Choroid plexus epithelial cell (primary cell): Measurements from ENCODE around the gene ETFA.
A peak's percentile ranks its signal among the peaks of the same experiment; 100 is the strongest.

Experiments
- DNase-seq: peaks from one replicate; pipeline ENCODE4 v3.0.0-alpha.2; 2010; ENCODE audit warnings: low read depth
- H3K4me3 ChIP-seq: 2 replicates; pipeline ENCODE4 v1.5.1; 2011; ENCODE audit warnings: low read depth, mild to moderate bottlenecking, control low read depth, low read length, moderate library complexity
- TF ChIP-seq, protein P1 (sequence below): conservative IDR thresholded peaks from 2 replicates; pipeline ENCODE4 v1.5.1; 2011; ENCODE audit warnings: low read depth, mild to moderate bottlenecking, control low read depth, inconsistent platforms, low read length, moderate library complexity

Gene ETFA

DNA sequence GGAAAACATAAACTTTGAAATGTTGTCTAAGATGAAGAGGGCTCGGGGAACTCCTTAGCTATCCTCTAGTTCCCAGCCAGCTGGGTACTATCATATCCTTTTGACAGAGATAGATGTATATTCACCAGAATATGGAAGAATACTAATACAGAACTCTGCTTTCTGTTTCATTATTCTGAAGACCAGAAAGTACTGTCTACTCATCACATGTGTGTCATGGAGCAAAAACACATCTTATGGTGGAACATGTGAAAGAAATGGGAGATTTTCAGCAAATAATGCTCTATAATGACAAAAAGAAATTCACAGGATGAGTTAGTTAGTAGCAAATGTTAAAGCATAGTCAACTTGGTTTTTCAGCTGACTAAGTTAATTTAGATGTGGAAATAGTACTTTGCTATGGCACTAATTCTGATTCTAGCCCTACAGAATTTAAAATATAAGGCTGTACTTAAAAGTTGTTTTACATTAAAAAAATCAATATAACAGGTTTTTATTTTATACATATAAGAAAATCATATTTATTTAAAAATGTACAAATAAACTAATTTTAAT lies 41.8 kb upstream of the ETFA start:
- DNase-seq = no peak
- TF ChIP-seq, protein P1, sequence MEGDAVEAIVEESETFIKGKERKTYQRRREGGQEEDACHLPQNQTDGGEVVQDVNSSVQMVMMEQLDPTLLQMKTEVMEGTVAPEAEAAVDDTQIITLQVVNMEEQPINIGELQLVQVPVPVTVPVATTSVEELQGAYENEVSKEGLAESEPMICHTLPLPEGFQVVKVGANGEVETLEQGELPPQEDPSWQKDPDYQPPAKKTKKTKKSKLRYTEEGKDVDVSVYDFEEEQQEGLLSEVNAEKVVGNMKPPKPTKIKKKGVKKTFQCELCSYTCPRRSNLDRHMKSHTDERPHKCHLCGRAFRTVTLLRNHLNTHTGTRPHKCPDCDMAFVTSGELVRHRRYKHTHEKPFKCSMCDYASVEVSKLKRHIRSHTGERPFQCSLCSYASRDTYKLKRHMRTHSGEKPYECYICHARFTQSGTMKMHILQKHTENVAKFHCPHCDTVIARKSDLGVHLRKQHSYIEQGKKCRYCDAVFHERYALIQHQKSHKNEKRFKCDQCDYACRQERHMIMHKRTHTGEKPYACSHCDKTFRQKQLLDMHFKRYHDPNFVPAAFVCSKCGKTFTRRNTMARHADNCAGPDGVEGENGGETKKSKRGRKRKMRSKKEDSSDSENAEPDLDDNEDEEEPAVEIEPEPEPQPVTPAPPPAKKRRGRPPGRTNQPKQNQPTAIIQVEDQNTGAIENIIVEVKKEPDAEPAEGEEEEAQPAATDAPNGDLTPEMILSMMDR = no peak
- H3K4me3 ChIP-seq = no peak overlapping the region

DNA sequence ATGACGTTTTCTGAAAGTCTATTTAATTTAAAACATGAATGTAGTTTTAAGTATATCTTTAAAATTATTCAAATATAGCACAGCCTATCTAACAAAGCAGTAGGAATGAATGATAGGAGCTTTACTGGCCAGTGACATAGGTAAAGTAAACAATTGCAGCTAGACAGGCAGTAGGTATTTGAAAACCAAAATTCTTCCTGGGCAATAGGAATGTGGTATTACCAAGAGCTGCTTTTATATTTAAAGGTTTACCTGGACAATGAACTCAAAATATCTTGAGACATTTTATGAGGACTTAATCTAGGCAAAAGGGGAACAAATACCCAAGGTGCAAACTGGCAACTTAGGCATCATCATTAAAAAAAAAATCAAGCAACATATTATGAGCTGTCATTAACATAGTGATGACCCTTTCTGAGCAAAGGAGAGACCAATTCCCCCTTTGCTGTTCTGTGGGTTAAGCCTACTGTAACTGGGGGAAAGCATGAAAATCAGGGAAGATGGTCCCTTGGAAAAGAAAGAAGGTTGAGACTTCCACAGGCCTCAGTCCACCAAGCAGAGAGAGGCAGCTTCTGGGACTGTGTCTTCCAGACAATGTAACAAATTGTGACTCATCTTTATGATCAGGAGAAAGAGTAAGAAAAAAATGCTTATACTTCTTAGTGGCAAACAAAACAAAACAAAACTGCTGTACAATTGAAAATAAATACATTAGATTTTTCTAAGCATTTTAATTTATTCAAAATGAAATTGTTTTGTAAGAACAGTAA lies 38.2 kb upstream of the ETFA start:
- DNase-seq = no peak
- TF ChIP-seq, protein P1 = no peak
- no peak overlapping the region for H3K4me3 ChIP-seq

DNA sequence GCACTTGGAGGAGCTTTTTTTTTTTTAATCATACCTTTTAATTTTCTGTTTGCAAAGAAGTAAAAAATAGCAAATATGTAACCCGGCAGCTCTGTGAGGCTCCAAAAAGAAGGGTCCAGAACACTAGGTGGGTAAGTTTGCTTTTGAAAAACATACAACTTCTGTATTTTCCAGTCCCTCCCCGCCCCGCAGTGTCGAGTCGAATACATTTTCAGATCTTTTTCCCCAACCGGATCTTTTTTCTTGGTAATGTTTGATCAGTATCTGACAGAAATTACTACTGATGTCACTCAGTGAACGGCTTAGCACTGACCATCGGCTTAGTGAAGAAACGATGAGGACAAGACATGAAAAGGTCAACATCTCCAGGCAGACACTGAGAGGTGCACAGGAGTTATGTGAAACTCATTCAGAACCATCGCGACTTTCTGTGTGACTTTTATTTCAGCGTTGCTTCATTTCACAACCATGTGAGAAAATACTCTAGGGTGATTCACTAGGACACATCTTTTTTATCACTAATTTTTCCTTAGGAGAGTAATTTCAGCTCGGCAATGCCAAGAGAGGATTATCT lies 36.3 kb upstream of the ETFA start:
- no peak overlapping the region for H3K4me3 ChIP-seq
- no peak for DNase-seq
- TF ChIP-seq, protein P1 = no peak

DNA sequence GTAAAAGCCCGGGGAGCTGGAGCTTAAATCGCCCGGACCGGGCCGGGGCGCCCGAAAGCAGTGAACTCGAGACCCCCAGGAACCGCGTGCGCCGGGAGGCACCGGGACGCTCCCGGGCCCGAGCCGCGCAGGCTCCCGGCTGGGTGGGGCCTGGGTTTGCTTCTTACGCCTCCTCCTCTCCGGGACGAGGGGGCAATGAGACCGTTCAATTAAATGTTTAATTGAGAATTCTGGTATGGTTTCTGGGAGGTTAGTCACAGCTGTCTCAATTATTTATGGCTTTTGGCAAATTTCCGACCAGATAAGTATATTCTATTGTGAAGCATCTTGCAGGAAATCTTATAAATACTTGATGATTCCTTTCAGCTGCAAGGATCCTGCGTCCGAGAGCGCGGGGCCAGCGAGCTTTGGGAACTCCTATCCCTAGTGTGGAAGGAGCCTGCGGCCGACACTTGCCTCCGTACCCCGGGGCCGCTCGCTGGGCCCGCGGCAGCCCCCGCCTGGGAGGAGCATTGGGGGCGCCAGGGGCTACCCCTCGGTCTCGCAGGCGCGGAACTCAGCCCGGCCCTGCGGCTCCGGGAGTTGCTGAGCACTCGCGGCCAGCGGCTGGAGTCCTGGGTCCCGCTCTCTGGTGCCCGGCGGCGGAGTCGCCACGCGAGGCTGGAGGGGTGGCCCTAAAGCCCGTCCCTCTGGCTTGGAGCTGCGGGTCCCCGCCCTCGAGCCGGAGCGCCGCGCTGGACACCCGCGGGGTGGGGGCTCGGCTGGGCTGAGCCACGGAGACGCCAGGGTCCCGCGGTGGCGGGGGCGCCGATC lies 35.6 kb upstream of the ETFA start:
- no peak for DNase-seq
- H3K4me3 ChIP-seq = peak overlapping the region; percentile 2
- TF ChIP-seq, protein P1 = no peak

DNA sequence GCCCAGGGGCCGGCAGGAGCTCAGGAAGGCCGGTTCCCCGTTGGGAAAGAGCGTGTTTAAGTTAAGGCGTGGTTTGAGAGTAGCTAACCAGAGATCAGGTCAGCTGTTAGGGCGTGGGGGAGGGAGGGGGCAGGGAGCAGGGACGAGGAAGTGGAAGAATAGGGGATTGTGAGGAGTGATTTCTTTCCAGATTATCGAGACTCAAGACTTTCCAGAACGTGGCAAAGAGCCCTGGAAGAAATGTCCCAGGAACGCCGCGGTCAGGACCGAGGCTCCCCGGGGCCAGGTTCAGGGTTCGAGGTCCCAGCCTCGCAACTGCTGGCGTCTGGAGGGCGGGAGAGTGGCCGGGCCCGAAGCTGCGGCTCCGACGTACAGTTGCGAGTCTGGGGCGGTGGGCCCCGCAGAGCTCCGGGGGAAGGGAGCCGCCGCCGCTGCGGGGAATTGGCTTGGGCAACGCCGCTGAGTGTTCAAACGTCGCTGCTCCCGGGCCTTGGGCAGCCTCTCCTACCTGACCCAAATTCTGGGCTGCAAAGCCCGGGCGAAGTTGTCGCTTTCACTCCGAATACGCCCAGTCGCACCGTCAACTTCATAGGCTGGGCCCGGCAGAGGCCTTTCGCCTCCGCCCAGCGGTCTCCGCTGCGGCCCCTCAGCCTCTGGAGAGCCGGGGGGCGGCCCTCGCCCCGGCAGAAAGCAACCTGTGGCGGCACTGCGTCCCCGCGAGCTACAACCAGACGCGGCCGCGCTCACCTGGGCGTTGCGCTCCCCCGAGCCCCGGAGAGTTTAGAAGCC lies 34.8 kb upstream of the ETFA start:
- DNase-seq = no peak
- H3K4me3 ChIP-seq = no peak overlapping the region
- TF ChIP-seq, protein P1 = no peak

DNA sequence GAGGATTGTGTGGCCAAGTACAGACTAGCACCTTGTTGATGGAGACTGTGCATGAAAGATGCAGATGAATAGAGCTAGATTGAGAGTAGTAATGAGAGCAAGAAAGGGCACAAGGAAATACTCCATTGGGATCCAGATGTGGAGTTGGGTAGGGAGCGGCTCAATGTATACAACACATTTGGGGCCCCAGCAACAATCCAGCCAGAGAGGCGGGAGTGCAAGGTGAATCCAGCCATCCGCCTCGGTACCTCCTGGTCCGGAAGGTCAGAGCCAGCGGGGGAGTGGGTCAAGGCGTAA lies 34.3 kb upstream of the ETFA start:
- H3K4me3 ChIP-seq = no peak overlapping the region
- TF ChIP-seq, protein P1 = no peak
- no peak for DNase-seq
